K562 (cell line): ENCODE measurements around the gene MRPL55. TPM values are rescaled to one million over a fixed set of nuclear protein-coding genes. Genes with fewer than 3 reads are reported as not detected.

ENCODE experiments used
- ATAC-seq: fragments of 200-7000 bp; cut with Tn5 transposase; 3 replicates; pipeline ENCODE4 v1.9.1; 2020; ENCODE audit warnings: moderate library complexity
- BruUV-seq: library from RNA; stranded (reverse); fragments of 400-500 nt; replicated peaks from 2 replicates; lab custom pipeline; 2021; lab: Mats Ljungman, UMichigan
- CTCF ChIA-PET: fragments of 300-600 bp; formaldehyde crosslinking; extraction: SDS; loops from one replicate; lab custom pipeline; 2021; ENCODE audit warnings: low intra/inter-chr PET ratio; lab: Yijun Ruan, JAX
- POLR2A ChIA-PET: fragments of 300-600, 350-650 bp; sonication (Branson Sonifier 250); formaldehyde crosslinking; extraction: SDS; loops from one replicate; lab custom pipeline; 2021; ENCODE audit warnings: antibody characterized with exemption, inconsistent platforms; lab: Yijun Ruan, JAX
- DNase-seq, 4 experiments: peaks; one replicate each; pipeline versions ENCODE4 v3.0.0 to v3.0.0-alpha.2; 2011 to 2018; ENCODE audit warnings: low spot score in 3 of 4, mixed read lengths in 3 of 4; ENCODE audit errors: extremely low read depth in 1 of 4
- FAIRE-seq: peaks from 2 replicates; lab custom pipeline; 2011; peaks lifted over from hg19 to GRCh38; lab: Jason Lieb, UNC
- H2AFZ ChIP-seq: 2 replicates; pipeline ENCODE4 v1.6.0; 2011; ENCODE audit warnings: low read depth, low read length, control low read depth, inconsistent platforms
- H3K27ac ChIP-seq: fragments of 200-600 bp; 3 replicates; pipeline ENCODE4 v1.8.0; 2011; ENCODE audit warnings: low read depth, mild to moderate bottlenecking, control low read depth, inconsistent platforms, low read length, moderate library complexity, mixed read lengths; ENCODE audit errors: extremely low read depth
- H3K27me3 ChIP-seq, 2 experiments: fragments of 300-600 bp in 1 of 2; 2 replicates in 1 of 2; 3 replicates in 1 of 2; pipeline versions ENCODE4 v1.6.0 to v1.8.0; 2011; ENCODE audit warnings: inconsistent platforms in 2 of 2, low read length in 2 of 2, mild to moderate bottlenecking in 1 of 2, mixed read lengths in 1 of 2, moderate library complexity in 1 of 2; ENCODE audit not compliant: control insufficient read depth in 2 of 2, insufficient read depth in 2 of 2
- H3K36me3 ChIP-seq: fragments of 300-600 bp; 3 replicates; pipeline ENCODE4 v1.8.0; 2011; ENCODE audit warnings: mild to moderate bottlenecking, low read length, inconsistent platforms; ENCODE audit not compliant: control insufficient read depth, insufficient read depth
- H3K4me1 ChIP-seq, 2 experiments: fragments of 200-600 bp in 1 of 2; replicated peaks in 1 of 2; 2 replicates in 1 of 2; 3 replicates in 1 of 2; pipeline versions ENCODE4 v1.5.1 to v1.8.0; 2011; ENCODE audit warnings: inconsistent platforms in 2 of 2, low read length in 2 of 2, mild to moderate bottlenecking in 1 of 2, mixed read lengths in 1 of 2, moderate library complexity in 1 of 2; ENCODE audit not compliant: control insufficient read depth in 2 of 2, insufficient read depth in 2 of 2
- H3K4me2 ChIP-seq: 2 replicates; pipeline ENCODE4 v1.6.1; 2011; ENCODE audit warnings: low read length, control low read depth, inconsistent platforms, mixed read lengths; ENCODE audit not compliant: insufficient read depth
- H3K4me3 ChIP-seq: fragments of 200-600 bp; sonication (generic), shearing (Covaris generic); 2 replicates; pipeline ENCODE4 v1.5.1; 2016; ENCODE audit warnings: control low read depth, inconsistent platforms
- H3K79me2 ChIP-seq: fragments of 200-600 bp; 3 replicates; pipeline ENCODE4 v1.8.0; 2011; ENCODE audit warnings: low read length, inconsistent platforms; ENCODE audit not compliant: control insufficient read depth, insufficient read depth
- H3K9ac ChIP-seq, 2 experiments: 2 replicates each; pipeline versions ENCODE4 v1.6.0 to v1.6.1; 2011; ENCODE audit warnings: low read depth in 2 of 2, low read length in 2 of 2, control low read depth in 1 of 2, inconsistent platforms in 1 of 2, mild to moderate bottlenecking in 1 of 2, mixed read lengths in 1 of 2; ENCODE audit not compliant: insufficient read depth in 1 of 2
- H3K9me1 ChIP-seq: one replicate; pipeline ENCODE4 v1.6.0; 2011; ENCODE audit warnings: inconsistent platforms, mild to moderate bottlenecking, low read length, moderate library complexity; ENCODE audit not compliant: control insufficient read depth, insufficient read depth
- H3K9me3 ChIP-seq: replicated peaks from 2 replicates; pipeline ENCODE4 v1.5.1; 2011; ENCODE audit warnings: low read depth, low read length, inconsistent platforms; ENCODE audit not compliant: control insufficient read depth, insufficient read depth
- H4K20me1 ChIP-seq: replicated peaks from 2 replicates; pipeline ENCODE4 v1.6.1; 2011; ENCODE audit warnings: low read length, inconsistent platforms, mixed read lengths; ENCODE audit not compliant: control insufficient read depth, insufficient read depth
- CREB1 ChIP-seq, 2 experiments: sonication (generic) in 1 of 2; formaldehyde crosslinking in 1 of 2; IDR thresholded peaks; 2 replicates each; pipeline versions ENCODE4 v1.6.1 to v1.8.0; 2012 to 2022; ENCODE audit warnings: inconsistent platforms in 1 of 2, mild to moderate bottlenecking in 1 of 2, missing genetic modification reagents in 1 of 2, moderate library complexity in 1 of 2
- GABPB1 ChIP-seq: sonication (generic); formaldehyde crosslinking; IDR thresholded peaks from 2 replicates; pipeline ENCODE4 v1.8.0; 2022; ENCODE audit warnings: mild to moderate bottlenecking, missing genetic modification reagents
- NCOA1 ChIP-seq: fragments of 450-650 bp; IDR thresholded peaks from 2 replicates; pipeline ENCODE4 v1.6.1; 2016; ENCODE audit warnings: low read depth
- POLR2G ChIP-seq: fragments of 200-400 bp; formaldehyde crosslinking; IDR thresholded peaks from 2 replicates; pipeline ENCODE4 v1.6.1; 2017; ENCODE audit warnings: low read depth, mild to moderate bottlenecking, antibody characterized with exemption, low read length, moderate library complexity
- RBFOX2 ChIP-seq: fragments of 200-400 bp; formaldehyde crosslinking; IDR thresholded peaks from 2 replicates; pipeline ENCODE4 v1.6.1; 2017; ENCODE audit warnings: low read depth, mild to moderate bottlenecking, low read length, moderate library complexity
- SPI1 ChIP-seq: IDR thresholded peaks from 2 replicates; pipeline ENCODE4 v1.6.1; 2011; ENCODE audit warnings: low read depth, low read length, control low read depth, borderline replicate concordance
- TEAD4 ChIP-seq, 2 experiments: sonication (generic) in 1 of 2; formaldehyde crosslinking in 1 of 2; IDR thresholded peaks; 2 replicates each; pipeline versions ENCODE4 v1.6.1 to v1.8.0; 2012 to 2022; ENCODE audit warnings: borderline replicate concordance in 1 of 2, inconsistent platforms in 1 of 2, low read length in 1 of 2, mild to moderate bottlenecking in 1 of 2, missing genetic modification reagents in 1 of 2
- ZNF507 ChIP-seq: conservative IDR thresholded peaks from 2 replicates; pipeline ENCODE4 v1.6.1; 2017; ENCODE audit warnings: missing genetic modification characterization, missing compliant biosample characterization
- WGBS: fragments of 100-300 bp; shearing (Covaris generic); methylation state at CpG from one replicate; pipeline ENCODE4 v1.1.6; 2016; ENCODE audit warnings: low coverage, mixed read lengths; ENCODE audit not compliant: insufficient coverage; ENCODE audit errors: missing lambda C conversion rate; 5-methylcytosine and 5-hydroxymethylcytosine counted together
- in situ Hi-C: fragments of 300-500 bp; cut with MboI; formaldehyde crosslinking; loops from 4 replicates; pipeline ENCODE4 v1.15.0; 2018; ENCODE audit warnings: inconsistent platforms, mixed read lengths
- intact Hi-C: fragments of 100-400 bp; cut with micrococcal nuclease; formaldehyde crosslinking; loops from 2 replicates; pipeline ENCODE4 v1.14.2; 2022
- polyA plus RNA-seq, 8 experiments: library from polyadenylated mRNA; depleted of rRNA in 4 of 8; stranded (reverse) in 5 of 8; unstranded in 3 of 8; fragments of >200 nt; fragmentation: Nextera tagmentation in 2 of 8; fragmentation: Illumina TruSeq in 1 of 8; extraction: Ambion mirVana in 2 of 8; extraction: Trizol in 1 of 8; gene quantifications; 2 replicates each; pipeline versions ENCODE4 v1.2.1 to v1.2.3, GENCODE V29; 2011 to 2014; ENCODE audit warnings: inconsistent platforms in 1 of 8, missing spikeins in 1 of 8
- total RNA-seq, 7 experiments: library from RNA; depleted of rRNA in 6 of 7; stranded (reverse); fragments of >200 nt in 6 of 7; fragmentation: Illumina TruSeq in 2 of 7; extraction: Trizol in 2 of 7; gene quantifications; 2 replicates each; pipeline versions ENCODE4 v1.2.1 to v1.2.3, GENCODE V29; 2011 to 2021; ENCODE audit warnings: low replicate concordance in 1 of 7
- TF ChIP-seq, protein P1 (sequence below), 2 experiments: fragments of 450-650 bp; conservative IDR thresholded peaks; 2 replicates each; pipeline ENCODE4 v1.6.1; 2017; ENCODE audit warnings: mild to moderate bottlenecking in 2 of 2, moderate library complexity in 2 of 2
- TF ChIP-seq, protein P2 (sequence below): fragments of 250-450 bp; sonication (Bioruptor Pico); IDR thresholded peaks from 2 replicates; pipeline ENCODE4 v1.8.0; 2021; ENCODE audit warnings: moderate library complexity, mild to moderate bottlenecking, inconsistent platforms
- TF ChIP-seq, protein P3 (sequence below): sonication (generic); formaldehyde crosslinking; IDR thresholded peaks from 2 replicates; pipeline ENCODE4 v1.9.0; 2022; ENCODE audit warnings: mild to moderate bottlenecking, missing genetic modification reagents

The MRPL55 gene
- total and polyA plus RNA-seq, 9 of the 15 experiments (the other 6 are each of a cell fraction or from before 2014, with no cell fraction given) = 34.9 to 228 (median 81.0) TPM

DNA sequence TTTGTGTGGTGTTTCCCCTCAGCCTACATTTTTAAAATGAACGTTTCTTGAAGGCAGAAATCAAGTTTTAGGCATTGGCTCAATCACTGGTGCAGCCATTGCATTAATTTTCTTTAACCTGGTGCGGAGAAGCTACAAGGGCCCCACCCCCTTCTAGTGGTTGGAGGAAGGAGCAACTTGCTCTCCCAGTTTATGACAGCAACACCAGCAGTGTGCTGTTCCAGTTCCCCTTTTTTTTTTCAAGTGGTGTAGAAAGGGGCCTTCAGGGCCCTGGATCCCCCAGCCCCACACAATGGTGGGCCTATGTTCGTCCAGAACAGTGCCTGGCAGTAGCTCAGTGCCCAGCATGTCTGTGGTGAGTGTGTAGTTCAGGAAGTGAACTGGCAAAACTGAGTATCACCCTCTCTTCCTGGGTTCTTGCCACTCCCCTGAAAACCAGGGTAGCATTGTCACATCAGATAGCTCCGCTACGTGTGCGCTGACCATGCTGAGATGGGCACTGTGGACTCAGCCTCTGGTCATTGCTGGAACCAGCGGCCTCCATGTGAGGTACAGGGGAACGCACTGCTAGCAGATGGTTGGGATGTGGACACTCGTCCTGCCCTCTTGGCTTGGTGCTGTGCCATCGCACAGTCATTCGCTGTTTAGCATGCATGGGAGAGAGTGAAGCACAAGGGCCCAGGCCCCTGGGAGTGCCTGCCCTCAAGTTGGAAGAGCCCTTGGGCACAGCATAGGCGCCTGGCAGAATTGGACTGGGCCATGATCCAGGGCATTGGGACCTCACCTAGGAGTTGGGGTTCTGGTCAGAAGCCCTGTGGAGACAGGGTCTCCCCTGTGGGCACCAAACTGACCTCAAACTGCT lies 19.3 kb downstream of the MRPL55 start:
- in situ Hi-C loops = no loop called here
- Histone ChIP-seq H3K36me3 (peaks cover 94% of the 10 kb centered on the region), H3K4me1 (peaks cover 38 to 42% of the 10 kb centered on the region in 2 experiments; a peak in 4 of 5 replicates), H3K27ac (no peak overlapping the region), H3K79me2 (peaks cover 100% of the 10 kb centered on the region), H4K20me1 (peaks cover 94% of the 10 kb centered on the region), H3K9ac (peak overlapping the region in 1 of 2 experiments; percentile 40; a peak in 2 of 4 replicates), H3K4me3 (no peak overlapping the region), H2AFZ (no peak overlapping the region), H3K4me2 (0 out of 2 replicates have a peak overlapping the region, but pooled peaks have one; percentile 5), H3K9me3 (peaks cover 17% of the 10 kb centered on the region), H3K27me3 (no peaks in the 10 kb centered on the region), H3K9me1 (peaks cover 46% of the 10 kb centered on the region)
- POLR2A ChIA-PET = interaction anchor here (0.7 to 7.1 kb wide), 2 partner anchors 10 to 56 kb away, joined by 4 to 92 read pairs; no protein-coding TSS in a partner anchor
- WGBS = 91% methylated on average over 12 of the region's 12 CpGs
- intact Hi-C loops = no loop called here
- TF ChIP-seq CREB1 (IDR thresholded peaks at IDR 0.05) (no peak), CREB1 (CRISPR knock-in tag; IDR thresholded peaks at IDR 0.05) (0 out of 2 replicates have a peak, but pooled peaks have one; percentile 37), GABPB1 (CRISPR knock-in tag) (peak; percentile 29; the same call in 1 of the 2 replicates), SPI1 (peak; percentile 88), NCOA1 (no peak), ZNF507 (tag) (no peak), TEAD4 (IDR thresholded peaks at IDR 0.05; ENCODE audit: low read length) (no peak), TEAD4 (CRISPR knock-in tag; IDR thresholded peaks at IDR 0.05; ENCODE audit: borderline replicate concordance) (no peak), POLR2G (peak; percentile 60; the same call in 1 of the 2 replicates), RBFOX2 (peak; percentile 59; the same call in 1 of the 2 replicates)
- TF ChIP-seq, protein P1, sequence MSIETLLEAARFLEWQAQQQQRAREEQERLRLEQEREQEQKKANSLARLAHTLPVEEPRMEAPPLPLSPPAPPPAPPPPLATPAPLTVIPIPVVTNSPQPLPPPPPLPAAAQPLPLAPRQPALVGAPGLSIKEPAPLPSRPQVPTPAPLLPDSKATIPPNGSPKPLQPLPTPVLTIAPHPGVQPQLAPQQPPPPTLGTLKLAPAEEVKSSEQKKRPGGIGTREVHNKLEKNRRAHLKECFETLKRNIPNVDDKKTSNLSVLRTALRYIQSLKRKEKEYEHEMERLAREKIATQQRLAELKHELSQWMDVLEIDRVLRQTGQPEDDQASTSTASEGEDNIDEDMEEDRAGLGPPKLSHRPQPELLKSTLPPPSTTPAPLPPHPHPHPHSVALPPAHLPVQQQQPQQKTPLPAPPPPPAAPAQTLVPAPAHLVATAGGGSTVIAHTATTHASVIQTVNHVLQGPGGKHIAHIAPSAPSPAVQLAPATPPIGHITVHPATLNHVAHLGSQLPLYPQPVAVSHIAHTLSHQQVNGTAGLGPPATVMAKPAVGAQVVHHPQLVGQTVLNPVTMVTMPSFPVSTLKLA (conservative IDR thresholded peaks at IDR 0.05) = no peak
- TF ChIP-seq, protein P2, sequence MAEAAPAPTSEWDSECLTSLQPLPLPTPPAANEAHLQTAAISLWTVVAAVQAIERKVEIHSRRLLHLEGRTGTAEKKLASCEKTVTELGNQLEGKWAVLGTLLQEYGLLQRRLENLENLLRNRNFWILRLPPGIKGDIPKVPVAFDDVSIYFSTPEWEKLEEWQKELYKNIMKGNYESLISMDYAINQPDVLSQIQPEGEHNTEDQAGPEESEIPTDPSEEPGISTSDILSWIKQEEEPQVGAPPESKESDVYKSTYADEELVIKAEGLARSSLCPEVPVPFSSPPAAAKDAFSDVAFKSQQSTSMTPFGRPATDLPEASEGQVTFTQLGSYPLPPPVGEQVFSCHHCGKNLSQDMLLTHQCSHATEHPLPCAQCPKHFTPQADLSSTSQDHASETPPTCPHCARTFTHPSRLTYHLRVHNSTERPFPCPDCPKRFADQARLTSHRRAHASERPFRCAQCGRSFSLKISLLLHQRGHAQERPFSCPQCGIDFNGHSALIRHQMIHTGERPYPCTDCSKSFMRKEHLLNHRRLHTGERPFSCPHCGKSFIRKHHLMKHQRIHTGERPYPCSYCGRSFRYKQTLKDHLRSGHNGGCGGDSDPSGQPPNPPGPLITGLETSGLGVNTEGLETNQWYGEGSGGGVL (CRISPR knock-in tag) = no peak
- TF ChIP-seq, protein P3, sequence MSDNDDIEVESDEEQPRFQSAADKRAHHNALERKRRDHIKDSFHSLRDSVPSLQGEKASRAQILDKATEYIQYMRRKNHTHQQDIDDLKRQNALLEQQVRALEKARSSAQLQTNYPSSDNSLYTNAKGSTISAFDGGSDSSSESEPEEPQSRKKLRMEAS = no peak
- DNase-seq = no peak
- no TSS peak for BruUV-seq
- CTCF ChIA-PET = no interaction called here
- ATAC-seq = no peak
- FAIRE-seq = no peak
